Measurements from ENCODE around the gene GFI1. TPM values are rescaled to one million over a fixed set of nuclear protein-coding genes. Genes with fewer than 3 reads are reported as not detected.

The GFI1 gene
- total and polyA plus RNA-seq, 2 of the 8 experiments (the other 6 are each of a cell fraction or from before 2014, with no cell fraction given) = 0.08 to 0.17 TPM

GRCh38 chr1:92488832-92489231 lies 2.1 kb upstream of the GFI1 start:
- H3K4me2 ChIP-seq (ENCODE audit: insufficient read depth in 1 of 2, low read depth in 2 of 2, low read length in 2 of 2) = no peak overlapping the region
- no peak overlapping the region for H2AK5ac ChIP-seq (ENCODE audit: low read depth, low read length)
- H2BK20ac ChIP-seq (ENCODE audit: low read length) = no peak overlapping the region
- DNase-seq (ENCODE audit: low read depth in 1 of 2, low spot score in 2 of 2) (no peak), FAIRE-seq (no peak)
- no peak overlapping the region for H2AFZ ChIP-seq (ENCODE audit: low read length)
- no peaks in the 10 kb centered on the region for H3K9me3 ChIP-seq (ENCODE audit: insufficient read depth in 2 of 2, low read depth in 1 of 2, low read length in 1 of 2)
- H2BK5ac ChIP-seq (ENCODE audit: low read depth, low read length) = no peak overlapping the region
- peaks cover 0 to 2% (median 0%) of the 10 kb centered on the region in 4 experiments; a peak in 1 of 8 replicates for H3K36me3 ChIP-seq (ENCODE audit: control insufficient read depth in 2 of 4, insufficient read depth in 4 of 4, low read length in 3 of 4)
- H3K4me3 ChIP-seq (ENCODE audit: extremely low read depth in 1 of 4, insufficient read depth in 2 of 4, low read depth in 3 of 4, low read length in 4 of 4) = no peak overlapping the region
- ChIA-PET POLR2A (ENCODE audit: partially characterized antibody) (interaction anchor here (0.9 to 1.0 kb wide), 2 partner anchors 182 to 343 kb away, joined by 3 read pairs; partner anchors contain the start of gene RPL5), CTCF (ENCODE audit: partially characterized antibody) (interaction anchor here (1.0 to 1.2 kb wide), 2 partner anchors 12 to 179 kb away, joined by 3 read pairs; no protein-coding TSS in a partner anchor)
- no peak overlapping the region for H2BK120ac ChIP-seq (replicated peaks; ENCODE audit: low read depth, low read length)
- H2BK15ac ChIP-seq (ENCODE audit: low read length) = no peak overlapping the region
- no peaks in the 10 kb centered on the region for H3K79me2 ChIP-seq (ENCODE audit: control insufficient read depth in 1 of 2, insufficient read depth in 2 of 2, low read length in 2 of 2)
- H4K20me1 ChIP-seq (replicated peaks in 1 of 2; ENCODE audit: control insufficient read depth in 1 of 2, insufficient read depth in 2 of 2, low read length in 2 of 2) = peaks cover 0 to 4% of the 10 kb centered on the region in 2 experiments
- H2BK12ac ChIP-seq (ENCODE audit: low read depth, low read length) = no peak overlapping the region
- H3K4me1 ChIP-seq (replicated peaks in 1 of 4; ENCODE audit: control insufficient read depth in 3 of 4, insufficient read depth in 4 of 4, low read length in 3 of 4) = peaks cover 0 to 19% (median 12%) of the 10 kb centered on the region in 4 experiments; a peak in 6 of 7 replicates
- no peak overlapping the region for H3K18ac ChIP-seq (ENCODE audit: extremely low read depth, low read length)
- peaks cover 21% of the 10 kb centered on the region; the same call in 1 of the 2 replicates for H3K23me2 ChIP-seq (ENCODE audit: low read depth, low read length)
- H3K9ac ChIP-seq (replicated peaks in 1 of 4; ENCODE audit: extremely low read depth in 1 of 4, low read depth in 3 of 4, low read length in 3 of 4) = no peak overlapping the region
- H3K79me1 ChIP-seq (ENCODE audit: low read depth, low read length) = no peaks in the 10 kb centered on the region
- WGBS, 2 experiments (ENCODE audit: extremely low coverage in 1 of 2, insufficient coverage in 1 of 2, insufficient read length in 1 of 2, insufficient replicate concordance in 2 of 2, low coverage in 1 of 2, low lambda C conversion rate in 2 of 2, missing lambda C conversion rate in 1 of 2) = 78% methylated on average over 3 of the region's 3 CpGs; no CpG with 5 or more reads in 1 of the 2 experiments
- no peak overlapping the region for H3K56ac ChIP-seq (replicated peaks; ENCODE audit: insufficient read length, low read depth, low read length)
- H4K8ac ChIP-seq (ENCODE audit: extremely low read depth, insufficient read depth, low read length) = no peak overlapping the region
- H3K4ac ChIP-seq (replicated peaks; ENCODE audit: insufficient read length, low read depth, low read length) = no peak overlapping the region
- H3K23ac ChIP-seq (ENCODE audit: insufficient read length) = no peak overlapping the region
- peaks cover 40 to 56% (median 51%) of the 10 kb centered on the region in 4 experiments for H3K27me3 ChIP-seq (replicated peaks in 1 of 4; ENCODE audit: control insufficient read depth in 3 of 4, extremely low read depth in 1 of 4, insufficient read depth in 3 of 4, low read length in 3 of 4)
- no peak overlapping the region for H3K14ac ChIP-seq (ENCODE audit: insufficient read length)
- H4K91ac ChIP-seq (replicated peaks; ENCODE audit: insufficient read length, low read length) = no peak overlapping the region
- no peak overlapping the region for H4K5ac ChIP-seq (ENCODE audit: insufficient read length, low read depth, low read length)
- H3K27ac ChIP-seq (ENCODE audit: low read depth, low read length) = no peak overlapping the region
- TF ChIP-seq EP300 (IDR thresholded peaks at IDR 0.05; ENCODE audit: borderline replicate concordance in 1 of 2, low read depth in 2 of 2, low read length in 2 of 2) (no peak), USF2 (IDR thresholded peaks at IDR 0.05; ENCODE audit: low read length) (no peak), CEBPB (IDR thresholded peaks at IDR 0.05; ENCODE audit: low read depth, low read length) (no peak), TEAD4 (IDR thresholded peaks at IDR 0.05; ENCODE audit: low read depth, low read length) (no peak), RXRA (IDR thresholded peaks at IDR 0.05; ENCODE audit: insufficient read depth, low read depth, low read length) (no peak), POU5F1 (IDR thresholded peaks at IDR 0.05; ENCODE audit: low read depth, low read length) (no peak), SUZ12 (IDR thresholded peaks at IDR 0.05; ENCODE audit: low read length) (no peak), NRF1 (IDR thresholded peaks at IDR 0.05; ENCODE audit: low read depth, low read length) (no peak), KDM5A (IDR thresholded peaks at IDR 0.05; ENCODE audit: low read length) (no peak), TCF12 (IDR thresholded peaks at IDR 0.05; ENCODE audit: low read depth, low read length) (no peak), YY1 (IDR thresholded peaks at IDR 0.05; ENCODE audit: low read depth, low read length) (no peak)

Measured in H1 (cell line).